Measurements from ENCODE around the gene PTPRR. TPM values are rescaled to one million over a fixed set of nuclear protein-coding genes. Genes with fewer than 3 reads are reported as not detected.

Gene PTPRR, protein sequence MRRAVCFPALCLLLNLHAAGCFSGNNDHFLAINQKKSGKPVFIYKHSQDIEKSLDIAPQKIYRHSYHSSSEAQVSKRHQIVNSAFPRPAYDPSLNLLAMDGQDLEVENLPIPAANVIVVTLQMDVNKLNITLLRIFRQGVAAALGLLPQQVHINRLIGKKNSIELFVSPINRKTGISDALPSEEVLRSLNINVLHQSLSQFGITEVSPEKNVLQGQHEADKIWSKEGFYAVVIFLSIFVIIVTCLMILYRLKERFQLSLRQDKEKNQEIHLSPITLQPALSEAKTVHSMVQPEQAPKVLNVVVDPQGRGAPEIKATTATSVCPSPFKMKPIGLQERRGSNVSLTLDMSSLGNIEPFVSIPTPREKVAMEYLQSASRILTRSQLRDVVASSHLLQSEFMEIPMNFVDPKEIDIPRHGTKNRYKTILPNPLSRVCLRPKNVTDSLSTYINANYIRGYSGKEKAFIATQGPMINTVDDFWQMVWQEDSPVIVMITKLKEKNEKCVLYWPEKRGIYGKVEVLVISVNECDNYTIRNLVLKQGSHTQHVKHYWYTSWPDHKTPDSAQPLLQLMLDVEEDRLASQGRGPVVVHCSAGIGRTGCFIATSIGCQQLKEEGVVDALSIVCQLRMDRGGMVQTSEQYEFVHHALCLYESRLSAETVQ
- total RNA-seq: 10 to 100 TPM; 16.6 to 46.9 (median 25.1) TPM
- long read RNA-seq, donor 1, transcript PTPRR-204 (10 exons, 2,818 nt): major isoform, 13 of 24 reads
- long read RNA-seq, donor 1, partial matches to known transcripts: 2 of 24 reads
- long read RNA-seq, donor 1, other reads (novel, unspliced or antisense): 4 of 24 reads
- long read RNA-seq, donor 2, transcript PTPRR-204 (10 exons, 2,818 nt): major isoform, 6 of 24 reads
- long read RNA-seq, donor 2, partial matches to known transcripts: 12 of 24 reads
- long read RNA-seq, donor 2, other reads (novel, unspliced or antisense): 6 of 24 reads

DNA sequence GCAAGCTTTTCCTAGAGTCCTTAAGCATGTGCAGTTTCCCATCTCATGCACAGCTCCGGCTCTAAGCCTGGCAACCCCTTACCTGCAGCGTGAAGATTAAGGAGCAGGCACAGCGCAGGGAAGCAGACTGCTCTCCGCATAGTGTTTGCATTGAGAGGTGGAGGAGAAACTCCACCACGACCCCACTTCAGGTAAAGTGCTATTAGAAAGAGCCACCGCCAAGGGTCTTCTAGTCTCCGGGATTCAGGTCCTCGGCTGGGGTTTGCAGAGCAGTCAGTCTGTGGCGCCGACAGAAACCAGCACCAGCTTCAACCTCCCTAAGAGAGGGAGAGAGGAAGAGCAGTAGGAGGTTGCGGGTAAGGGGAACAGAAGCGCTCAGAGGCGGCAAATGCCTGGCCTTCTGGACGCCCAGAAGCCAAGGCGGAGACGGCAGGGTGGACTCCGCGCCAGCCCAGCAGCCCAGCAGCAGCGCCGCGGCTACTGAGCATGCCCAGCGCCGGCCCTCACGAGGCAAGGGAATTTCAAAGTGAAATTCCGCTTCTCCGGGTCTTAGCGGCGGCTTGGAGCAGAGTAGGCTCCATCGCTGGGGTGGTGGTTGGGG lies at the start of gene PTPRR:
Gene PTPRR, minus strand, starts transcription at position 488 of the 601 bp plus-strand sequence. Its CDS starts 348 bp downstream, at position 140.
- no peak for DNase-seq
- Histone ChIP-seq H3K9me3 (no peaks in the 10 kb centered on the region), H3K4me3 (no peak within 1 kb of the TSS), H3K36me3 (ENCODE audit: low read depth) (no peaks in the 10 kb centered on the region), H3K4me1 (ENCODE audit: low read depth) (no peaks in the 10 kb centered on the region)
- TF ChIP-seq, protein P1, sequence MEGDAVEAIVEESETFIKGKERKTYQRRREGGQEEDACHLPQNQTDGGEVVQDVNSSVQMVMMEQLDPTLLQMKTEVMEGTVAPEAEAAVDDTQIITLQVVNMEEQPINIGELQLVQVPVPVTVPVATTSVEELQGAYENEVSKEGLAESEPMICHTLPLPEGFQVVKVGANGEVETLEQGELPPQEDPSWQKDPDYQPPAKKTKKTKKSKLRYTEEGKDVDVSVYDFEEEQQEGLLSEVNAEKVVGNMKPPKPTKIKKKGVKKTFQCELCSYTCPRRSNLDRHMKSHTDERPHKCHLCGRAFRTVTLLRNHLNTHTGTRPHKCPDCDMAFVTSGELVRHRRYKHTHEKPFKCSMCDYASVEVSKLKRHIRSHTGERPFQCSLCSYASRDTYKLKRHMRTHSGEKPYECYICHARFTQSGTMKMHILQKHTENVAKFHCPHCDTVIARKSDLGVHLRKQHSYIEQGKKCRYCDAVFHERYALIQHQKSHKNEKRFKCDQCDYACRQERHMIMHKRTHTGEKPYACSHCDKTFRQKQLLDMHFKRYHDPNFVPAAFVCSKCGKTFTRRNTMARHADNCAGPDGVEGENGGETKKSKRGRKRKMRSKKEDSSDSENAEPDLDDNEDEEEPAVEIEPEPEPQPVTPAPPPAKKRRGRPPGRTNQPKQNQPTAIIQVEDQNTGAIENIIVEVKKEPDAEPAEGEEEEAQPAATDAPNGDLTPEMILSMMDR (IDR thresholded peaks at IDR 0.05): no peak
- no peak for ATAC-seq
- intact Hi-C loops (cut with DNase I, micrococcal nuclease): no loop called here

DNA sequence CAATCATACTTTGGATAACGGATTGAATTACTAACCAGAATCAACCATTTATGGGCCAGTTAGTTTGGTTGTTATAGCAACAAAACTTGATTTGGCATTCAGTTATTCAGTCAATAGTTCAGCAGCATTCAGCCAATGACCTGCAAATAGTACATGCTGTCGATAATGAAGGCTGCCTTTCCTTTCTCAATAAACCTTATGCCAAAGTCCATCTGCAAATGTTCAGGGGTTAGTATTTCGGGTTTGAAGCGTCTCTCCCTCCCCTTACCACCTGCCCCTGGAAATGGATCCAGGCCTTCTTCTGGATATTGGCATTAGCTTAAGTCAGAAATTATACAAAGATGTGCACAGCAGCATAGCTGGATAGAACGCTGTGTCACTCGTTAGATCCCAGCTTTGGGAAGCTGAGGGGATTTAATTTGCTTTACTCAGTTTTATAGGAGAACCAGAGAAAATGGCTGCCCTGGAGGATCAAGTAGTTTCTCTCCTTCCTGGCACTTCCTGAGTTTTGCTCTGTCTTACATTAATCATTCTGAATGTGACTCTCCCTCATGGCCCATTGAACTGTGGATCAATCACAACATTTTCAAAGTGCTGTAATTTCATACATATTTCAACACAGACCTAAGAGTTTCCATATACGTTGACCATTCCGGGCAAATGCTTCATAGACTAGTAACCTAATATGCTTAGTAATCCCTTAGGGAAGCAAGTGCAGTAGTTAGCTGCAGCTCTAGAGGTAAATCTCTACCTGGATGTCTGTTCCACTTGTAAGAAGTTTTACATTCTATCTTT lies 46.7 kb upstream of the PTPRR start:
- Histone ChIP-seq H3K4me1 (ENCODE audit: low read depth) (no peaks in the 10 kb centered on the region), H3K4me3 (no peak overlapping the region), H3K36me3 (ENCODE audit: low read depth) (no peaks in the 10 kb centered on the region), H3K9me3 (no peaks in the 10 kb centered on the region)
- no peak for DNase-seq
- intact Hi-C loops (cut with DNase I, micrococcal nuclease): no loop called here
- ATAC-seq: no peak
- TF ChIP-seq, protein P1 (IDR thresholded peaks at IDR 0.05): no peak

DNA sequence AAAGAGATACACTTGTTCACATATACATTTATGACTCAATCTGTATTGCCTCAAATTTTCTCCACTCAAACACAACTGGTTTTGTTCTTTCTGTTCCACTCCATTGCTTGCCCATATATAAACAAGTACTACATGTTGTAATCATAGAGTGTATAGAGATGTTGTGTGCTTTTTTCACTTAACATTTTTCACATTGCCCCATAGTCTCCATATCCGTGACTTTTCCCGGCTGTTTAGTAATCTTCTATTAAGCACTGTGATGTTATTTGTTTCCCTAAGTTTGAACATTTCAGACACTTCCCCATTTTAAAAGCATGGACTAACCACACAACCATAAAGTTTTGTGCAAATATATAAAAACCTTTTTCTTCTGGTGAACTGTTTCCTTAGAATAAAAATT lies 45.5 kb upstream of the PTPRR start:
- Histone ChIP-seq H3K9me3 (no peaks in the 10 kb centered on the region), H3K36me3 (ENCODE audit: low read depth) (no peaks in the 10 kb centered on the region), H3K4me3 (no peak overlapping the region), H3K4me1 (ENCODE audit: low read depth) (no peaks in the 10 kb centered on the region)
- DNase-seq: no peak
- intact Hi-C loops (cut with DNase I, micrococcal nuclease): no loop called here
- TF ChIP-seq, protein P1 (IDR thresholded peaks at IDR 0.05): no peak
- ATAC-seq: no peak

DNA sequence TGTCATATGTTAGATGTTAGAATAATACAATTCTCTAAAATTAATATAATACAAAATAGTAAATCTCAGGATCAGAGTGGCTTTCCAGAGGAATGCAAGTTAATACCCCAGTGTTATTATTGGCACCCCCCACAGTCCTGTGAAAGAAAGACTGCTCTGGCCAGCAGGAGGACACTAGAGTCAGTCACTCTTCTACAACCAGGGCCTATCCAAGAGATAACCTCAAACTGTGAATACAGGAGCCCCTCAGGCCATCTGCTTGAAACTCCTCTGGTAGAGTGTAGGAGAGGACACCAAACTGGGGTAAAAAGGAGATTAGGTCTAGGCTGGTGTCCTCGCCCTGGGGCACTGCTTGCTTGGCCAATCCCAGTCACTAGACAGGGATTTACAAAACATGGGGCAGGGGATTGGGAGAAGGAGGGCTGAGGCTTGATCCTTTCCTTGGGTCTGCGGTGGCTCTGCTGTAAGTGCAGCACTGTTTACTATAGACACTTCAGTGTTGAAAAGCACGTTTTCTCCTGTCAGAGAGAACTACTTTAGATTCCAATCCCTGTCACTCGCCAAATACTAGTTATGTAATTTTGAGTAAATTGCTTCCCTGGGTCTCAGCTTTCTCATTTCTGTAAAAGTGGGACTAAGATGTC lies 44.5 kb upstream of the PTPRR start:
- no peak for ATAC-seq
- TF ChIP-seq, protein P1 (IDR thresholded peaks at IDR 0.05): no peak

More for the DNA sequence above, 44.5 kb upstream of the PTPRR start:
- H3K4me3 ChIP-seq: no peak overlapping the region
- no peak for DNase-seq
- H3K4me1 ChIP-seq (ENCODE audit: low read depth): no peaks in the 10 kb centered on the region
- H3K36me3 ChIP-seq (ENCODE audit: low read depth): no peaks in the 10 kb centered on the region
- H3K9me3 ChIP-seq: no peaks in the 10 kb centered on the region
- intact Hi-C loops (cut with DNase I, micrococcal nuclease): no loop called here
